Measurements from ENCODE around the gene SMARCA5. TPM values are rescaled to one million over a fixed set of nuclear protein-coding genes. Genes with fewer than 3 reads are reported as not detected.

SMARCA5 gene
- total and polyA plus RNA-seq, 10 of the 15 experiments (the other 5 are each of a cell fraction or from before 2014, with no cell fraction given) = 21.7 to 69.6 (median 37.4) TPM

GRCh38 chr4:143606480-143606879, 93.0 kb downstream of the SMARCA5 start:
- no peak overlapping the region for H2AFZ ChIP-seq (ENCODE audit: control insufficient read depth, low read depth, low read length)
- ChIA-PET RAD21 (ENCODE audit: unreplicated experiment) (no interaction called here), POLR2A (no interaction called here), SMC1A (ENCODE audit: uncharacterized antibody, unreplicated experiment) (no interaction called here), CTCF (interaction anchor here (1.1 kb wide), 1 partner anchor 12 kb away, joined by 3 read pairs; no protein-coding TSS in a partner anchor)
- no peaks in the 10 kb centered on the region for H4K20me1 ChIP-seq (ENCODE audit: control insufficient read depth, insufficient read depth)
- in situ Hi-C loops (cut with MboI) = no loop called here
- BruUV-seq (replicated peaks) = no TSS peak
- no peaks in the 10 kb centered on the region for H3K9me3 ChIP-seq (replicated peaks; ENCODE audit: control insufficient read depth, insufficient read depth, low read length)
- intact Hi-C loops (cut with micrococcal nuclease; ENCODE audit: unreplicated experiment) = no loop called here
- no peak overlapping the region for H3K9ac ChIP-seq (ENCODE audit: control insufficient read depth, insufficient read depth, low read length)
- ATAC-seq = no peak
- H3K27ac ChIP-seq (ENCODE audit: control insufficient read depth, insufficient read depth) = no peak overlapping the region
- H3K79me2 ChIP-seq (ENCODE audit: control insufficient read depth, insufficient read depth, low read length) = no peaks in the 10 kb centered on the region
- no peak for FAIRE-seq
- no peaks in the 10 kb centered on the region for H3K36me3 ChIP-seq (ENCODE audit: control insufficient read depth in 2 of 2, insufficient read depth in 2 of 2, low read length in 1 of 2)
- no peaks in the 10 kb centered on the region for H3K27me3 ChIP-seq (replicated peaks in 1 of 2; ENCODE audit: control insufficient read depth in 2 of 2, insufficient read depth in 2 of 2, low read length in 1 of 2)
- no peak for DNase-seq (ENCODE audit: low read depth, low spot score)
- no peaks in the 10 kb centered on the region for H3K4me1 ChIP-seq (ENCODE audit: control insufficient read depth, insufficient read depth, low read length)
- no peak overlapping the region for H3K4me3 ChIP-seq
- WGBS (ENCODE audit: insufficient coverage, insufficient replicate concordance, low lambda C conversion rate, missing lambda C conversion rate) = 4% methylated on average over 3 of the region's 3 CpGs
- no peak overlapping the region for H3K4me2 ChIP-seq (ENCODE audit: control insufficient read depth, insufficient read depth)
- TF ChIP-seq LARP7 (IDR thresholded peaks at IDR 0.05) (no peak), ZBTB40 (IDR thresholded peaks at IDR 0.05; ENCODE audit: borderline replicate concordance) (no peak), ZNF687 (IDR thresholded peaks at IDR 0.05) (no peak), IKZF2 (IDR thresholded peaks at IDR 0.05) (no peak), BRCA1 (IDR thresholded peaks at IDR 0.05; ENCODE audit: low read depth, low read length) (no peak), E4F1 (IDR thresholded peaks at IDR 0.05; ENCODE audit: borderline replicate concordance, partially characterized antibody) (no peak), SREBF1 (IDR thresholded peaks at IDR 0.05; ENCODE audit: low read length) (no peak), TAF1 (IDR thresholded peaks at IDR 0.05; ENCODE audit: borderline replicate concordance, low read depth, low read length) (no peak), PKNOX1 (IDR thresholded peaks at IDR 0.05) (no peak), YY1 (IDR thresholded peaks at IDR 0.05; ENCODE audit: low read depth, low read length) (no peak), JUND (IDR thresholded peaks at IDR 0.05; ENCODE audit: low read depth, low read length) (no peak), RFX5 (IDR thresholded peaks at IDR 0.05; ENCODE audit: low read depth, low read length) (no peak), NR2F1 (conservative IDR thresholded peaks at IDR 0.05) (no peak)
